Hematopoietic multipotent progenitor cell treated with erythropoietin and hydrocortisone succinate and interleukin-3 and kit ligand, for 15 days (in vitro differentiated cells): ENCODE data around the gene KRTAP4-1.
"Not testable (repeated sequence)": the region's sequence is repeated elsewhere in the genome, so short reads cannot be mapped to it uniquely, and the experiment has no call there.

Source experiments
- DNase-seq: peaks from one replicate; pipeline ENCODE4 v3.0.0-alpha.2; 2015; ENCODE audit warnings: low spot score

The KRTAP4-1 gene

GRCh38 chr17:41171886-41172285 is 12.8 kb downstream of the KRTAP4-1 start:
- DNase-seq = no peak

DNA sequence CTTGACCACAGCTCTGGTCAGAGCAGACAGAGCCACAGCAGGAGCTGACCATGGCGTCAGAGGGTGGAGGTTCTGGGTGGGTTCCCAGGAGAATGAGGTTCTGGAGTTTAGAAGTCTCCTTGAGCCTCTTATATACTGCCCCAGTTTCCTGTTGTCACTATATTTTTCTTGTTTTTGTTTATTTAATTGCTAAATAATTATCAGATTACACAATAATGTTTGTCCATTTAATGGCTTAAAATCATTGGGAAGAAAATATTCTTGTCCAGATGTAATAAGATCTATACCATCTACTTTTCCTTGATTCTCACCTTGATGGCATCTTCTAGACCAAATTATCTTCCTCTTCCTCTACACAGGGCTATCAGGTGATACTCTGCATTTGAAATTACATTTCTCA is 16.6 kb downstream of the KRTAP4-1 start, which contains the start of gene KRTAP4-3:
Gene KRTAP4-3, minus strand, starts transcription at position 101 of the 400 bp plus-strand sequence. Its CDS starts 49 bp downstream, at position 52.
- no peak for DNase-seq

- DNase-seq = no peak
Measured at GRCh38 chr17:41167561-41167960, 17.1 kb downstream of the KRTAP4-1 start.

DNA sequence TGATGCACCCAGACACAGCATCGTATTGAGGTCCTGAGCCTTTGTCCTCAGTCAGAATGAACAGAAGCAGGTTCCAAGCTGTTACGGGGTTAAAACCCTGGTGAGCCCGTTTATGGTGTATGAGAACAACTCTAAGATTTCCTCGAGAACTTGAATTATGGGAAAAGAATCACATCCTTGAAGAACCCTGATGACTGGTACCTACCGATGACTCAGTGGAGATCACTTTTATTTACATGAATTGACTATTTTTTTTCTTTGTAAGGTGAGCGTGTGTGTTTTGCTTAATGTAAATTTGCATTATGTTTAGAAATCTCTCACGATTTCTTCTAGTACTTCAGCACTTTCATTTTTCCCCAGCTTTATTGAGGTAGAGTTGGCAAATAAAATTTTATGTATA is 20.9 kb downstream of the KRTAP4-1 start:
- DNase-seq = no peak

- DNase-seq = no peak
Measured at GRCh38 chr17:41160648-41161047, 24.1 kb downstream of the KRTAP4-1 start, which contains the start of gene KRTAP4-4. Gene KRTAP4-4, minus strand, starts transcription at chr17:41160748. Its CDS starts 57 bp downstream, at chr17:41160691.

- DNase-seq = not testable (repeated sequence)
Measured at GRCh38 chr17:41160190-41160589, 24.5 kb downstream of the KRTAP4-1 start.

DNA sequence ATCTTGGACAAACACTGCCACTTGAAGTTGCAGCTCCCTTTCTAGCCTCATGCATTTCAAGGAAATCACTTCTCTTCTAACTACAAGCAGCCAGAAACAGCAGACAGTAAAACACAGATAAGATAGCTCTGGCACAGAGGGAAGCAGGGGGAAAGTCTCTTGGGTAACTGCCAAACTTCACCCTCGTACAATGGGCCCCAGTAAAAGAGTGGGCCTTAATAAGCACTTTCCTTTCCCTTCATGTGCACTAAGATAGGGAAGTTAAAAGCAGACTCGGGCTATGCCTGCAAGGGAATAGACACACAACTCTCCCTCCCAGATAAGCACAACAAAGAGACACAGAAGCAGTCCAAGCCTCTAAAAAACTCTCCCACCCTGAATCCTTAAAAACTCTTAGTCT is 30.9 kb downstream of the KRTAP4-1 start:
- no peak for DNase-seq

DNA sequence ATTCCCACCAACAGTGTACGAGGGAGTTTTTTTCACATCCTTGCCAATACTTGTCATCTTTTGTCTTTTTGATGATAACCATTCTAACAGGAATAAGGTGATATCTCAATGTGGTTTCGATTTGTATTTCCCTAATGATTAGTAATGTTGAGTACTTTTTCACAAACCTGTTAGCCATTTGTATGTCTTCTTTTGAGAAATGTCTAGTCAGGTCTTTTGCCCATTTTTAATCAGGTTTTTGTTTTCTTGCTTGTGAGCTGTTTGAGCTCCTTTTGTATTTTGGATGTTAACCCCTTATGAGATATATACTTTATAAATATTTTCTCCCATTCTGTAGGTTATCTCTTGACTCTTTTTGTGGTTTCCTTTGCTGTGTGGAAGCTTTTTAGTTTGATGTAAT is 33.2 kb downstream of the KRTAP4-1 start:
- no peak for DNase-seq

GRCh38 chr17:41150026-41150425 is 34.7 kb downstream of the KRTAP4-1 start:
- DNase-seq = no peak

GRCh38 chr17:41149652-41149985 is 35.1 kb downstream of the KRTAP4-1 start, which contains the start of gene KRTAP4-5:
Gene KRTAP4-5, minus strand, starts transcription at chr17:41149825. Its CDS starts 58 bp downstream, at chr17:41149767.
- no peak for DNase-seq

- not testable (repeated sequence) for DNase-seq
Measured at GRCh38 chr17:41148971-41149651, 35.6 kb downstream of the KRTAP4-1 start.

DNA sequence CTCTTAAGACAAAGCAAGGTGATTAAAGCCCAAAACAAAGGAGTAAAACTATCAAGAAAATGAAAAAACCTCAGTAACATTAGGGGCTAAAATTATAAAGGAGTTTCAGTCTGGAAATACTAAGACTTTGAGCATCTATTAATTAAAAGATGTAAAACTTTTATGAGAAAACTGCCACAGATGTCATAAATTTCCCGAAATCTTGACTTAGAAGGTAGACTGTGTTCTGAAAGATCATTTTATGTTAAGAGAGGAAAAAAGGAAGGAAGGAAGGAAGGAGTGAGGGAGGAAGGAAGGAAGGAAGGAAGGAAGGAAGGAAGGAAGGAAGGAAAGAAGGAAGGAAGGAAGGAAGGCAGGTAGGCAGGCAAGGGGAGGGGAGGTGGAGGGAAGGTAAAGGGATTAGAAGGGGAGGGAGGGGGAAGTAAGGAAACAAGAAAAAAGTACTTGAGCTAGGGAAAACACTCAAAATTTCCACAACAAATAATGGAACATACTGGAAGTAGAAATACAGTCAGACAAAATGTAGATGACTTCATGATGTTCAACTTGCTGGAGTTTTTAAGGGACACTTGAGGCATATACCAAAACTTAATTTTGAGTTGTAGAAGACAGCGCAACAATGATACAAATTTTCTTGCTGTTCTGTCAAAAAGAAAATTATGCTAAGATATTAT is 37.0 kb downstream of the KRTAP4-1 start:
- no peak for DNase-seq

DNA sequence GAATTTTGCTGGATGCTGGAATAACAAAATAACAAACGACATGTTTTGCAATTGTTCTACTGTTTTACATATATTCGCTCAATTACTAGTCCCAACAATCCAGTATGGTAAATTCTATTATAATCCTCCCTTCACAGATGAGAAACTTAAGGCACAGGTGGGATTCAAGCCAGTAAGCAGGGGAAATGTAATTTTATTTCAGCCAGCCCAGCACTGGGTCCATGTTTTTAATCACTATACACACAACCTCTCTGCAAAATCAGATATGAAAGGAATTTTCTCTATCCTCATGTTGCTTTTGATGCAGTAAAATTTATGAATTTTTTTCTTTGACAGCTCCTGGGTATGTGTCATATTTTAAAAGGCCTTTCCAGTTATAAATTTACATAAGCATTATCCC is 39.5 kb downstream of the KRTAP4-1 start:
- no peak for DNase-seq

DNA sequence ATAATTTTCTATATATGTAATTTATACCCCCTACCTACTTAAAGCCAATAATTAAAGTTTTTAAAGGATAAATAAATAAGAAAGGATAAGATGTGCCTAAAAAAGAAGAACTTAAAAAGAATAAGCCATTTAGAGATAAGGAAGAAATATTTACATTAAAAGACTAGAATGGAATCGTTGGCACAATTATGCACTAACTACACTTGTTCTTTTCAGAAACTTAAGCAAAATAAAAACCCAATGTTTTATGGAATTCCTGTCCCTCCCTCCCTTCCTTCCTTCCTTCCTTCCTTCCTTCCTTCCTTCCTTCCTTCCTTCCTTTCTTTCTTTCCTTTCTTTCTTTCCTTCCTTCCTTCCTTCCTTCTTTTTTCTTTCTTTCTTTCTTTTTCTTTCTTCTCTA is 39.9 kb downstream of the KRTAP4-1 start:
- DNase-seq = no peak

DNA sequence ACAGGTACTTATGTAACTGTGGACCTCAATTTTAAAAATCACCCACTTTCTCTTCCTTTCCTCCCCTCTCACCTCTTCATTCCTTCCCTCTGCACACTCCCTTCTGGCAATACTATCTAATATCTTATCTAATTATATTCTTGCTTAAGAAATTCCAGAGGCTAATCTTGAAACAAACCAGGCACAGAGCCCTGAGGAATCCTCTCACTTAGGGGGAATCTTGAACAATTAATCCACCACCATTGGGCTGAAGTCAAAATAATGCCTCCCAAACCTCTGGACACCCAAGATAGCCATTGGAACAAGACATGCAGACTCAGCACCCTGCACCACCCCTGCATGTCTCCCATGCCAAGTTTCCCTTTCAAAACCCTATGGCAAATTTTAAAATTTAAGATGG is 43.4 kb downstream of the KRTAP4-1 start:
- DNase-seq = no peak

DNA sequence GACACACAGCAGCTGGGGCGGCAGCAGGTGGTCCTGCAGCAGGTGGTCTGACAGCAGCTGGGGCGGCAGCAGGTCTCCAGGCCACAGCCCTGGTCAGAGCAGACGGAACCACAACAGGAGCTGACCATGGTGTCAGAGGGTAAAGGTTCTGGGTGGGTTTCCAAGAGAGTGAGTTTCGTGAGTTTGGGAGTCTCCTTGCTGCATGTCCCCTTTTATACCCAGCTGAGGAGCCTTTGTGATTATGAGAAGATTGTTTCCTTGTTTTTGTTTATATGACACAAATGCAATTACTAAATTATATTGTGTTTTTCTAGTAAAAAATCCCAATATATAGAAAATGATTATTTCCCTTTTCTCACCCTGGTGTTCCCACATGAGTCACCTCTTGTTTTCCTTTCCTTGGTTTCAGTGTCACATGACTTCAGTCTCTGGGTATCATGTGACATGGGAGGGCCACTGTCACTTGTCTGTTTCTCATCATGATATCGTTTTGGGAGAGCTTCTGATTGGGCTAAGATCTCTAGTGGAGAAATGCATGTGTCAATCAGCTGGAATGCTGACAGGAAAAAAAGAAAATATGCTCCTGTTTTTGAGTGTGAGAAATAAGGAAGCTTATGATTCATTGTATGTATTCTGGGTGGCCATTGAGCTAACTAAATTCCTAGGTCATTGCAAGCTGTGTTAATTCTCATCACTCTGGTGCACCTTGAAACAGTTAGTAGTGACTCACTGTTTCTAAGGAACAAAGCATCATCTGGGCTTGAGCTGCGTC is 44.2 kb downstream of the KRTAP4-1 start, which contains the start of gene KRTAP4-6:
Gene KRTAP4-6, minus strand, starts transcription at position 185 of the 772 bp plus-strand sequence. Its CDS starts 57 bp downstream, at position 128.
- DNase-seq = no peak

- not testable (repeated sequence) for DNase-seq
Measured at GRCh38 chr17:41139865-41140264, 44.8 kb downstream of the KRTAP4-1 start.
